Epithelial cell of prostate (primary cell): Measurements from ENCODE around the gene LCE6A.
A peak's percentile ranks its signal among the peaks of the same experiment; 100 is the strongest.

Experiments
- DNase-seq: peaks from one replicate; pipeline ENCODE4 v3.0.0-alpha.2; 2011; ENCODE audit warnings: low read depth, low spot score
- H3K27ac ChIP-seq: fragments of 450-650 bp; 2 replicates; pipeline ENCODE4 v1.5.1; 2017; ENCODE audit warnings: mild to moderate bottlenecking

Gene LCE6A

GRCh38 chr1:152871731-152872126 lies 29.1 kb downstream of the LCE6A start:
- no peak overlapping the region for H3K27ac ChIP-seq
- no peak for DNase-seq

DNA sequence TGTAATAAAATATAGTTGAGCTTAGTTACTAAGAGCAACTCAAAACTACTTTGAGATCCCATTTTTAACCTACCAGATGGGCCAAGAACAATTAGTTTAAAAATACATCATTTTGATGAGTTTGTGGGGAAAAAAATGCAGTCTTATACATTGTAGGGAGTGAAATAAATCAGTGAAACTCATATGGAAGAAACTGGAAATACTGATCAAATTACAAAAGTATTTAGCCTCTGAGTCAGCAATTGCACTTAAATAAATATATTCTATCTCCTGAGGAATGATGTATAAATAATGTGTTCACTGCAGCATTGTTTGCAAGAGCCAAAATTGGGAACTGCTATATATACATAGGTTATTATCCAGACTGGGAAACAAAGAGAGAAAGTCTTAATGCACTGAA lies 30.8 kb downstream of the LCE6A start:
- no peak for DNase-seq

GRCh38 chr1:152876827-152877226 lies 34.2 kb downstream of the LCE6A start:
- H3K27ac ChIP-seq = no peak overlapping the region
- DNase-seq = no peak

More for the DNA sequence above, 30.8 kb downstream of the LCE6A start:
- no peak overlapping the region for H3K27ac ChIP-seq

DNA sequence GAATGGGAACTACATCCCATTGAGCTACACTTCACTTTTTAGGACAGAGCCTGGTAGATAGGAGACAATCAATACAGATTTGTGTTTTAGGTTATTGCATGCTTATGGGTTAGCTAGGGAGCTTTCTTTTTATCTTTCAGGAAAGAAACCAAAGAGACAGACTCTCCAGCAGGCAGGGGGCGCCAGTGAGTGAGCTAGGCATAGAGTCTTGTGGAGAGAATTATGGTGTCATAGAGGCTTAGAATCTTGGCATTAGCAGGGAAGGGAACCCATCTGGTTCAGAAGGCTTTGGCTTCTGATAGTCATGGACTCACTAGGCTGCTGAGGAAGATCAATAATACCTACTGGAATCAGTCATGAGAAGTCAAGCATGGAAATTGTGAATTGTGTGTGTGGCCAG lies 35.4 kb downstream of the LCE6A start, which contains the start of gene SMCP:
Gene SMCP, plus strand, starts transcription at position 281 of the 400 bp plus-strand sequence. CDS start 6,101 bp downstream, outside the sequence.
- DNase-seq = no peak
- no peak within 1 kb of the TSS for H3K27ac ChIP-seq

DNA sequence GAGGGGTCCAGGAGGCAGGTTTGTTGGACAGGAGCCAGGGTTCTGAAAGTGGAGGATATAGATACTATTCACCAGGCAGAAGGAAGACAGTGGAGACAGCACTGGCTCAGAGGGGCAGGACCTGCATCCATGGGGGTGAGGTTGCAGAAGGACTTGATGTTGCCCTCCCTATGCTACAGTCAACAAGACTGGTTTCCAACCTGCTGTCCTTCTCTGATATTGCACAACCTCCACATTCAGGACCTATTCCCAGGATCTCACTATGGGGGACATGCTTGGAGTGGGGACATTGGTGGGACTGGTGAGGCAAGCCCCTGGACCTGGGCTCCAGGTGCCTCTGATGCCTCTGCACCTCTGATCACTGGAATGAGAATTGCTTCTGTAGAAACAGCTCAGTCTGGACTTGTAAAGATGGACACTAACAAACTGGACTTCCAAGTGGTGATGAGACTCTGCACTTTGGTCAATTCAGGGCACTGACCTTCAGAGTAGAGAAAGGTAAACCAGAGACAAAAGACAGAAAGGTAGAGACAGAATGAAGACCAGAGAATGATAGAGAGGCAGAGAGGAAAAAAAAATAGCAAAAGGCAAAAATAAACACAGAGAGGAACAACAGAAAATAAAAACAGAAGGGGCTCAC lies 37.0 kb downstream of the LCE6A start:
- DNase-seq = no peak
- H3K27ac ChIP-seq = peak overlapping the region; percentile 76

DNA sequence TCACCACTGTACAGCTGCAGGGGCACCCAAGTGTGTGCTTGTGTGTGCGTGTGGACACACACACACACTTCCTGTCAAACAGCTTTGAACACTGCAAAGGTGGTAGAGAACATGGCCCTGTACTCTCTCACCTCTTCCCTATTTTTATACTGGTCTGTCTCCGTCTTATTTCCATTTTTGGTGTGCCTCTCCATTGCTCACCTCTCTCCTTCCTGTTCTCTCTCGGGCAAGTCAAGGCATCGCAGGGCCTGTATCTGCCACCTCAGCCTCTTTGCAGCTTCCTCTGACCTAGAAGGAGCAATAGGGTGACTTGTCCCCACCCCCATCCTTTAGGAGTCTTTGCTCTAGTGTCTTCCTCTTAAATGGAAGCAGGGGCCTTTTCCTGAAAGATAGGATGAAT lies 37.7 kb downstream of the LCE6A start:
- no peak for DNase-seq
- peak overlapping the region; percentile 76 for H3K27ac ChIP-seq

DNA sequence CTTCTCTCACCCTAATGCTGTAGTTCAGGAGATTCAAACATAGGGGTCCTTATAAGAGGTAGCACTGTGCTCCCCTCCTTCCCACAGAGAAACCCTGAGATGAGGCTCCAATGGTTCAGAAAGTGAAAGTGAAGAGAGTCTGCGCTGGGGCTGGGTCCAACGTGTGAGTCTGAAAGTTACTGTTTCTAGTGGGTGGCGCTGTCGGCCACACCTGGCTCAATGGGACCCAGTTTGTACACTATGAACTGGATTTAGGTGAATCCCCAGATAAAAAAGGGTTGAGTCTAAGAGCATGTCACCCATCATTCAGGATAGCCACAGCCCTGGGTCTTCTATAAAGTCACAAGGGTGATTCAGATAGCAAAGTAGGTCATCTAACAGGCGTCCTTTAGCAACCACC lies 38.3 kb downstream of the LCE6A start:
- H3K27ac ChIP-seq = peak overlapping the region; percentile 76
- DNase-seq = no peak

DNA sequence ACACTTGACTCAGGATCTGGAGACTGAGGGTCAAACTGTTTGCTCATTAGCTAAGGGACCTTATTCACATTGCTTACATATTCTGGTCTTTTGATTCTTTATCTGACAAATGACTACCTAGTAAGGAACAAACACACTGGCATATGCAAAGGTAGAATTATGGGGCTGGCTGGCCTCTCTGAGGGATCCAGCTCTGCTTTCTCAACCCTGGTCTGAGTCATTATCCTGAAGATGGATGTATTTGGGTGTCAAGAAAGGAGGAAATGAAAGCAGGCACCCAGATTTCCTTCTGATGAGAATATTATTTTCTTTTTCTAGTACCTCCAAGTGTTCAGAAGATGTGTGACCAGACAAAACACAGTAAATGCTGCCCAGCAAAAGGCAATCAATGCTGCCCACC lies 41.4 kb downstream of the LCE6A start:
- peak overlapping the region; percentile 26 for H3K27ac ChIP-seq
- DNase-seq = no peak

DNA sequence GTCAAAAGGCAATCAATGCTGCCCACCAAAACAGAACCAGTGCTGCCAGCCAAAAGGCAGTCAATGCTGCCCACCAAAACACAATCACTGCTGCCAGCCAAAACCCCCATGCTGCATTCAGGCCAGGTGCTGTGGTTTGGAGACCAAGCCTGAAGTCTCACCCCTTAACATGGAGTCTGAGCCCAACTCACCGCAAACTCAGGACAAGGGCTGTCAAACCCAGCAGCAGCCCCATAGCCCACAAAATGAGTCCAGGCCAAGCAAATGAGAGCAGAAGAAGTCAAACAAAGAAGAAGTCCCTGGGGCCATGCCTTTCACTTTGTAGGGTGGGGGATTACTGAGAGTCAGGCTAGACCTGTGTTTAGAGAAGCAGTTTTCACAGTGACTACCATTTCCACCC lies 41.9 kb downstream of the LCE6A start:
- H3K27ac ChIP-seq = peak overlapping the region; percentile 26
- no peak for DNase-seq

DNA sequence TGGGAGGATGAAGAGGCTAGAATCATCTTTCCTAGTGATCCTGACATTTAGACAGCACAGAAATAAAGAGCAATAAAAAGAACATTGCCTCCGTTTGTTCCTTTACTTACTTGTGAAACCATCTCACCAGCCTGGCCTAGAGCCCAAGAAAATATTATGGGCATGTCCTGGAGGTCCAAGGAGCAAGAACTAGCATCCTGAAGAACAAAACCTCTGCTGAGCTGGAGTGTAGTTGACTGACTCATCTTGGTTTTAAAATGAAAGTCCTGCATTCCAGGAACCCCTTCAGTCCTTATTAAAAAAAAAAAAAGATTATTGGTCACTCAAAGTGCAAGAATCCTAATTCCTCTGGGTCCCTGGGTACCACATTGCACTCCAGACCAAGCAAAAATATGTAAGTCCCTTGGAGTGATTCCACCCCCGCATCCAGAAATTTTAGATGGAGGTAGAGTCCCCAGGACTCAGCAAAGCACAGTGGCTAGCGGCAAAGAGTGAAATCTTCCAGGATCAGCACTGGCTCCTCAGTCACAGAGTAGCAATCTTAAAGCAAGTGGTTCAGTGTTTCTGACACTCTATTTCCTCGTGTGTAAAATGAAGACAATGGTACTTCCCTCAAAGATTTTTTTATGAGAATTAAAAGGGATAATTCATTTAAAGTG lies 42.4 kb downstream of the LCE6A start:
- H3K27ac ChIP-seq = peak overlapping the region; percentile 26
- no peak for DNase-seq

GRCh38 chr1:152886085-152886484 lies 43.4 kb downstream of the LCE6A start:
- no peak for DNase-seq
- H3K27ac ChIP-seq = no peak overlapping the region

DNA sequence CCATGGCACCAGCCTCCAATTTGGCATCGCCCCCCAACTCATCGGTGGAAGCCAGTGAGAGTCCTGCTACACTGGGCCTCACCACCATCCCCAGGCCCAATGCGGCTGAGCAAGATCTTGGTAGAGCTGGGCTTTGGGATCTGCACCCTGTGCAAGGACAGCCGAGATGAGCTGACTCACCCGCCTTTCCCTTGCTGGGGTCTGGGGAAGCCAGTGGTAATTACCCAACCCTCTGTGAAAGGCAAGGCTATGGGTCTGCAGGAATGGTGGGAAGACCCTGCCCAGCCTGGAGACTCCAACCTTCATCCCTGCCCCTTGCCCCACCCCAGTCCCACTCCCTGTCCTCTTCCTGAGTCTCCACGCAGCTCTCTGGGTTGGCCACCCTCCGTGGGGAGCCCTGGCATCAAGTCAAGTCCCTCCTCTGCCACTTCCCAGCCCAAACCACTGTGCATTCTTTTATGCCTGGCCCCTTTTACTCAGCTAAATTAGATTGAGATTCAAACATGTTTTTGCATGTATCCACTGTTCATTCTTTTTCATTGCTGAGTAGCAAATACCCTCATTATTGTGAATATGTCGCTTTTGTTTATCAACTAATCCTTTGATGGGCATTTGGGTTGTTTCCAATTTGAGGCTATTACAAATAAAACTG lies 44.2 kb downstream of the LCE6A start:
- DNase-seq = no peak
- H3K27ac ChIP-seq = peak overlapping the region; percentile 27

GRCh38 chr1:152888126-152888525 lies 45.5 kb downstream of the LCE6A start:
- H3K27ac ChIP-seq = no peak overlapping the region
- DNase-seq = no peak
